Activated CD4-positive, alpha-beta memory T cell treated with anti-CD3 and anti-CD28 coated beads for 36 hours (primary cell): ENCODE measurements around the gene MTSS2. TPM values are rescaled to one million over a fixed set of nuclear protein-coding genes. Genes with fewer than 3 reads are reported as not detected.

Experiments used
- CTCF ChIA-PET: fragments of 350-600 bp; sonication (Branson Sonifier 250); formaldehyde crosslinking; loops from one replicate; lab custom pipeline; 2021; ENCODE audit warnings: antibody characterized with exemption, inconsistent platforms; lab: Charles Lee
- POLR2A ChIA-PET: fragments of 350-600 bp; sonication (Branson Sonifier 250); formaldehyde crosslinking; loops from one replicate; lab custom pipeline; 2021; ENCODE audit warnings: antibody characterized with exemption; lab: Charles Lee
- DNase-seq: peaks from one replicate; pipeline ENCODE4 v3.0.0-alpha.2; 2020
- H3K27ac Mint-ChIP-seq: one replicate; pipeline ENCODE4 v1.8.0; 2021; ENCODE audit warnings: mixed read lengths
- H3K27me3 Mint-ChIP-seq: one replicate; pipeline ENCODE4 v1.8.0; 2021; ENCODE audit warnings: mixed read lengths
- H3K36me3 Mint-ChIP-seq: one replicate; pipeline ENCODE4 v1.8.0; 2021; ENCODE audit warnings: mixed read lengths
- H3K4me1 Mint-ChIP-seq: one replicate; pipeline ENCODE4 v1.8.0; 2021; ENCODE audit warnings: low read depth, mixed read lengths
- H3K4me3 Mint-ChIP-seq: one replicate; pipeline ENCODE4 v1.8.0; 2021; ENCODE audit warnings: mild to moderate bottlenecking, mixed read lengths
- H3K9me3 Mint-ChIP-seq: one replicate; pipeline ENCODE4 v1.8.0; 2021; ENCODE audit warnings: mixed read lengths
- intact Hi-C: fragments of 100-400 bp; cut with micrococcal nuclease; formaldehyde crosslinking; loops from one replicate; pipeline ENCODE4 v1.15.1; 2023
- total RNA-seq, 2 experiments: library from RNA; stranded (reverse); gene quantifications; one replicate each; pipeline ENCODE4 v1.2.3, GENCODE V29; 2021

The MTSS2 gene
- total RNA-seq, 2 experiments from 2014 or later, result 0.29 to 1.1 TPM

DNA sequence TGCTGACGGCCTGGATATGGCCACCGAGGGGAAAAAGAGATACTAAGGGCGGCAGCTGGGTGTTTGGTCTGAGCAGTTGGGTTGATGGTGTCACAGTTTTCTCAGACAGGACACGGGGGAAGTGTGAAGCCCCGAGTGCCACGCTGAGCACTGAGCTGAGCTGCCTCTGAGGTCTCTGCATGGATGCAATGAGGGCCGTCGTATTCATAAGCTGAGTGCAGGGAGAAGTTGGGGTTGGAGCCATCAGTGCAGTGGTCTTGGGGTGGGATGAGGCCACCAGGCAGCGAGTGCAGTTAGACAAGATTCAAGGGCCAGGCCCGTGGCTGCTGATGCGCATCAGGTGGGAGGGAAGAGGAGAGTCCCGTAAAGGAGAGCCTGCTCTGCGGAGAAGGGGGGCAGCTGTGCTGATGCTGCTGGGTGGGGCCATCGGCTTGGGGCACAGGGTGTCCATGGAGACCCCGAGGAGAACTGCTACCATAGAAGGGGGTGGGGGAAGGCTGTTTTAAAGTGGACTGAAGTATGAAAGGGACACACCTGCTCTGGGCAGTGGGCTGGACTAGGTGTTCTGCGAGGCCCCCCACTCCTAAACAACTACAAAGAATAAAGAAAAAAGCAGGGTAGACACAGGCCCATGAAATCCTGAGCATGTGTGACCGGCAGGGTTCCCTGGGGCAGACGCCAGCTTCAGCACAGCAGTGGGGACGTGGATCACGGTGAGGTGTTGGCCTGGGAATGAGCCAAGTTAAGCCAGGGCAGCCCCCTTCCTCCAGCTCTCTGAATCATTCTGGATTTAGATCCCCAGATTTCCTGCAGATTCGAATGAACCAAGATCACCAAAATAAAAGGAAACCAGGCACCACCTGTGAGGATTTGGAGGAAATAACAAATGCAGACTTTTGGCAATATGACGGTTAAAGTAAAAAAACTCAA, 19.8 kb downstream of the MTSS2 start:
- CTCF ChIA-PET, result interaction anchor here (1.4 to 1.8 kb wide), 2 partner anchors 11 to 13 kb away, joined by 3 to 4 read pairs; no protein-coding TSS in a partner anchor
- Mint-ChIP-seq H3K4me3 (no peak overlapping the region), H3K36me3 (no peaks in the 10 kb centered on the region), H3K27me3 (no peaks in the 10 kb centered on the region), H3K4me1 (no peaks in the 10 kb centered on the region), H3K9me3 (no peaks in the 10 kb centered on the region), H3K27ac (no peak overlapping the region)
- POLR2A ChIA-PET, result no interaction called here
- no peak for DNase-seq
- intact Hi-C loops, result no loop called here

- Mint-ChIP-seq H3K9me3 (no peaks in the 10 kb centered on the region), H3K4me3 (no peak overlapping the region), H3K27me3 (no peaks in the 10 kb centered on the region), H3K36me3 (no peaks in the 10 kb centered on the region), H3K27ac (no peak overlapping the region), H3K4me1 (no peaks in the 10 kb centered on the region)
- DNase-seq, result no peak
- CTCF ChIA-PET, result interaction anchor here (1.8 kb wide), 1 partner anchor 10 kb away, joined by 4 read pairs; no protein-coding TSS in a partner anchor
- intact Hi-C loops, result no loop called here
- POLR2A ChIA-PET, result no interaction called here
These were observed 20.6 kb downstream of the MTSS2 start for GRCh38 chr16:70665113-70665694.

DNA sequence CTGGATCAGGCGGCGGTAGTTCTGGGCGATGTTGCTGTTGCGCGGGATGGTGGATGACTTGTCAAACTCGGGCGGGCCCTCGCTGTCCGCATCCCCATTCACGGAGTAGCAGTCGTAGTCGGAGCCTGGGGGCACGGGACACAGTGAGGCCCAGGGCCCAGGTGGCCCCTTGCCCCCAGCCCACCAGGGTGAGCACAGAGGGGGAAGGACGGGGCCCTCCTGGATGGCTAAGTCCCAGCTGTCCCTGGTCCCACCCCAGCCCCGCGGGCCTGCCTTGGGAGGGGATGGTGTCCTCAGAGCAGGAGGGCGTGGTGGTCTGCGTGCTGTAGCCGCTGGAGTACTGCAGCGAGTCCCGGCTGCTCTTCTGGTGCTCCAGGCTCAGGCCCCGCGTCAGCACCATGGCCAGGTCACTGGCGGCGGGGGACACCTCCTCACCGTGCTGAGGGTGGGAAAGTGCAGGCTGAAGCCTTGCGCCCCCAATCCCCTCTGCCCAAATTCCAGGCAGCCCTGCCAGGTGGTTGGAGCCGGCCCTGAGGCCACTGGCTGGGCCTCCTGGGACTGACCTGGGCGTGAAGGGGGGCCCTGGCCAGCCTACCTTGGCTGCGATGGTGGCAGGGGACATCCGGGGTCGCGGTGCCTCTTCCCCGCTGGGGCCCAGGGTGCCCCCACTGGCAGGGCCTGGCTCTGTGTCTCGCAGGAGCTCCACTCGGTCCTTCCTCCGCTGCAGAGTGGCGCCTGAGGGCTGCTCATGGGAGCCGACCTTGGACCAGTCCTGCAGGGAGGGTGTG, 21.3 kb downstream of the MTSS2 start:
- intact Hi-C loops, result no loop called here
- POLR2A ChIA-PET, result no interaction called here
- no peak overlapping the region for H3K4me3 Mint-ChIP-seq
- H3K4me1 Mint-ChIP-seq, result no peaks in the 10 kb centered on the region
- DNase-seq, result no peak
- no peaks in the 10 kb centered on the region for H3K36me3 Mint-ChIP-seq
- no peaks in the 10 kb centered on the region for H3K9me3 Mint-ChIP-seq
- CTCF ChIA-PET, result no interaction called here
- H3K27ac Mint-ChIP-seq, result no peak overlapping the region
- no peaks in the 10 kb centered on the region for H3K27me3 Mint-ChIP-seq

- DNase-seq, result no peak
- ChIA-PET CTCF (no interaction called here), POLR2A (no interaction called here)
- H3K27me3 Mint-ChIP-seq, result no peaks in the 10 kb centered on the region
- no peaks in the 10 kb centered on the region for H3K4me1 Mint-ChIP-seq
- no peaks in the 10 kb centered on the region for H3K9me3 Mint-ChIP-seq
- H3K4me3 Mint-ChIP-seq, result no peak overlapping the region
- no peak overlapping the region for H3K27ac Mint-ChIP-seq
- intact Hi-C loops, result no loop called here
- H3K36me3 Mint-ChIP-seq, result no peaks in the 10 kb centered on the region
These were observed 22.1 kb downstream of the MTSS2 start for GRCh38 chr16:70663524-70664324.

DNA sequence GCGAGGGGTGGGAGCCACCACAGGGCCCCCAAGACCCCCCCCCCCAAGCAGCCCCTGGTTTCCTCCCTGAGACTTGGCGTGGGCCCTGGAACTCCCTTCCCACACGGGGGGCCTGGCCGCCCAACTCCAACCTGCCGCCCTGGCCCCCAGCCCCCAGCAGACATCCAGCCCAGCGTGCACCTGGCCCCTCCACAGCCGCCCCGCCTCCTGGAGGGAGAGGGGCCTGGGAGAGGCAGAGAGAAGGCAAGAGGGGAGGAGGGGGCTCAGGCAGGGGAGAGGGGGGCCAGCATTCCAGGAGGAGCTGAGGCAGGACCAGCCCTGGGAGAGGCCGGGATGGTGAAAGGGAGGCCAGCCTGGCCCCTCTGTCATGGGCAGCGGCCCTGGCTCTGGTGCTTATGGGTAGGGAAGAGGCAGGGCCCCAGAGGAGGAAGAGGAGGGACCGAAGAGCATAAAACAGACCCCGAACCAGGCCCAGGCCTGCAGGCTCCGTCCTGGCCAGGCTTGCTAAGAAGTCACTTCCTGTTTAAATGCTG, 22.8 kb downstream of the MTSS2 start:
- Mint-ChIP-seq H3K4me1 (no peaks in the 10 kb centered on the region), H3K9me3 (no peaks in the 10 kb centered on the region), H3K36me3 (no peaks in the 10 kb centered on the region), H3K27ac (no peak overlapping the region), H3K27me3 (no peaks in the 10 kb centered on the region), H3K4me3 (no peak overlapping the region)
- no peak for DNase-seq
- CTCF ChIA-PET, result interaction anchor here (1.1 kb wide), 1 partner anchor 9 kb away, joined by 4 read pairs; no protein-coding TSS in a partner anchor
- POLR2A ChIA-PET, result no interaction called here
- intact Hi-C loops, result no loop called here

DNA sequence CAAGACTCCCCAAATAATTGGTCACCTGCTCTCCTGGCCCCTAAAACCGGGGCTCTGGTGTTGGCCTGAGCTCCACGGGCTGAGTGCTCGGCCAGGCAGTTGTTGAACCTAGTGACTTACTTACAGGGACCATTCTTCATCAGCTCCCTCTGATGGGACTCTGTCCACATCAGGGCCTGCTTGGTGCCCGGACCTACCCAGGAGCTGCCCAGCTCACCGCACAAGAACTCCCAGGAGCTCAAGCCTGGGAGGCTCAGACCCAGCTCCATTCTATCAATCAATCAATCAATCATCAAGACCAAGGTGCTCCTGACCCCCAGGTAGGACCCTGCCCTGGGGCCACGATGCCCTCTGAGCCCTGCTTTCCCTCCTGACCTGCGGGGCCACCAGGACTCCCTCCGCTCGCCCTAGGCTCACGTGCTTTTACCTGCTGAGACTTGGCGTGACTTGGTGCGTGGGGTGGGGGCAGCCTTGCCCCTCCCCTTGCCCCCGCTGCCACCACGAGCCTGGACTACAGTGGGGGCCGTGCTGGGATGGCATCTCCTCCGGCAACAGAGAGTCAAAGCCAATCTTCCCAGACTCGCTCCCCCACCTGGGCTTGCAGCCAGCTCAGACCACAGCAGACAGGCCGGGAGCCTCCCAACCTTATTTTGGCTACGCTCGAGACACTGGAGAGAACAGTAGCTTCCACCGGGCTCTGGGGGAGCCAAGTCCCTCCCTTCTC, 23.8 kb downstream of the MTSS2 start:
- CTCF ChIA-PET, result interaction anchor here (1.1 kb wide), 1 partner anchor 8 kb away, joined by 4 read pairs; no protein-coding TSS in a partner anchor
- POLR2A ChIA-PET, result no interaction called here
- no peaks in the 10 kb centered on the region for H3K36me3 Mint-ChIP-seq
- no peak overlapping the region for H3K27ac Mint-ChIP-seq
- no peaks in the 10 kb centered on the region for H3K9me3 Mint-ChIP-seq
- no peaks in the 10 kb centered on the region for H3K4me1 Mint-ChIP-seq
- no peak for DNase-seq
- intact Hi-C loops, result no loop called here
- no peaks in the 10 kb centered on the region for H3K27me3 Mint-ChIP-seq
- H3K4me3 Mint-ChIP-seq, result no peak overlapping the region

- H3K27ac Mint-ChIP-seq, result no peak overlapping the region
- no peak for DNase-seq
- H3K4me3 Mint-ChIP-seq, result no peak overlapping the region
- POLR2A ChIA-PET, result no interaction called here
- no peaks in the 10 kb centered on the region for H3K27me3 Mint-ChIP-seq
- intact Hi-C loops, result no loop called here
- no peaks in the 10 kb centered on the region for H3K4me1 Mint-ChIP-seq
- CTCF ChIA-PET, result no interaction called here
- H3K9me3 Mint-ChIP-seq, result no peaks in the 10 kb centered on the region
- no peaks in the 10 kb centered on the region for H3K36me3 Mint-ChIP-seq
These were observed 24.3 kb downstream of the MTSS2 start for GRCh38 chr16:70661534-70661917.

DNA sequence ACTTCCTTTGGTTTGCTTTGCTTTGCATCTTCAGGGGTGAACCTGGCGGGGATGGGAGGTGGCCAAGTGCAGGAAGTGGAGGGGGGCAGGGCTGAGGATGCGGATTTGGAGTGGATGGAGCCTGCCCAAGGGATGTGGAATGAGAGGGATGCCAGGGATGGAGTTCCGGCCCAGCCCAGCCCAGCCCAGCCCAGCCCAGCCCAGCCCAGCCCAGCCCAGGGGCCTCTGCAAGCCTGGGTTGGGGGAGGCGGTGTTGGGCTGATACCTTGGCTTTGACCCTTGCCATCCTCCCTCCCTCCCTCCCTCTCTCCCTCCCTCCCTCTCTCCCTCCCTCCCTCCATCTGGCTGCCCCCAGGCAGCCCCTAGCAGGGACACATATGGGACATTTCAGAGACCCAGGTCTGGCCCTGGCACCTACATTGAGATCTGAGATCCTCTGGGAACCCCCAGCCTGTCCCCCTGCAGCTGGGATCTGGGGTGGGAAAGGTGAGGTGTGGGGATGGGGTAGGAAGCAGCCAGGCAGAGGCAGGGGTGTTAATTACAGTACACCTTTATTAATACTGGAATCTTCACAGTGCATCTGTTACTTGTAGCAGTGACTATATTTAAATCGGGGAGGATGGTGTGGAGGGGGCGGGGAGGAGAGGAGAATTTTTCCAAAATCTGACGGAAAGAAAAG, 25.0 kb downstream of the MTSS2 start:
- no peaks in the 10 kb centered on the region for H3K4me1 Mint-ChIP-seq
- no peaks in the 10 kb centered on the region for H3K27me3 Mint-ChIP-seq
- H3K4me3 Mint-ChIP-seq, result no peak overlapping the region
- no peaks in the 10 kb centered on the region for H3K9me3 Mint-ChIP-seq
- H3K36me3 Mint-ChIP-seq, result no peaks in the 10 kb centered on the region
- no peak overlapping the region for H3K27ac Mint-ChIP-seq
- intact Hi-C loops, result no loop called here
- no peak for DNase-seq
- ChIA-PET CTCF (no interaction called here), POLR2A (no interaction called here)

DNA sequence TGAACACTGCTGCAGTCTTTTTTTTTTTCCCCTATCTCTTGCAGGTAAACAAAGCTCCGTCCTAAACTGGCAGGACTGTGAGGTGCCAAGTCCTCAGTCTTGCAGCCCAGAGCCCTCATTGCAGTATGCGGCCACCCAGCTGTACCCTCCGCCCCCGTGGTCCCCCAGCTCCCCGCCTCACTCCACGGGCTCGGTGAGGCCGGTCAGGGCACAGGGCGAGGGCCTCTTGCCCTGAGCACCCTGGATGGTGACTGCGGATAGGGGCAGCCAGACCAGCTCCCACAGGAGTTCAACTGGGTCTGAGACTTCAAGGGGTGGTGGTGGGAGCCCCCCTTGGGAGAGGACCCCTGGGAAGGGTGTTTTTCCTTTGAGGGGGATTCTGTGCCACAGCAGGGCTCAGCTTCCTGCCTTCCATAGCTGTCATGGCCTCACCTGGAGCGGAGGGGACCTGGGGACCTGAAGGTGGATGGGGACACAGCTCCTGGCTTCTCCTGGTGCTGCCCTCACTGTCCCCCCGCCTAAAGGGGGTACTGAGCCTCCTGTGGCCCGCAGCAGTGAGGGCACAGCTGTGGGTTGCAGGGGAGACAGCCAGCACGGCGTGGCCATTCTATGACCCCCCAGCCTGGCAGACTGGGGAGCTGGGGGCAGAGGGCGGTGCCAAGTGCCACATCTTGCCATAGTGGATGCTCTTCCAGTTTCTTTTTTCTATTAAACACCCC, 25.7 kb downstream of the MTSS2 start:
- no peak overlapping the region for H3K4me3 Mint-ChIP-seq
- CTCF ChIA-PET, result interaction anchor here (0.6 kb wide), 1 partner anchor 136 kb away, joined by 3 read pairs; no protein-coding TSS in a partner anchor
- H3K27me3 Mint-ChIP-seq, result no peaks in the 10 kb centered on the region
- POLR2A ChIA-PET, result no interaction called here
- DNase-seq, result no peak
- H3K36me3 Mint-ChIP-seq, result no peaks in the 10 kb centered on the region
- H3K4me1 Mint-ChIP-seq, result no peaks in the 10 kb centered on the region
- no peaks in the 10 kb centered on the region for H3K9me3 Mint-ChIP-seq
- intact Hi-C loops, result no loop called here
- no peak overlapping the region for H3K27ac Mint-ChIP-seq

GRCh38 chr16:70659546-70659945, 26.3 kb downstream of the MTSS2 start:
- ChIA-PET POLR2A (no interaction called here), CTCF (interaction anchor here (0.6 kb wide), 1 partner anchor 135 kb away, joined by 3 read pairs; no protein-coding TSS in a partner anchor)
- no peaks in the 10 kb centered on the region for H3K4me1 Mint-ChIP-seq
- H3K9me3 Mint-ChIP-seq, result no peaks in the 10 kb centered on the region
- H3K27ac Mint-ChIP-seq, result no peak overlapping the region
- no peaks in the 10 kb centered on the region for H3K27me3 Mint-ChIP-seq
- H3K36me3 Mint-ChIP-seq, result no peaks in the 10 kb centered on the region
- no peak for DNase-seq
- intact Hi-C loops, result no loop called here
- H3K4me3 Mint-ChIP-seq, result no peak overlapping the region
